HCT116 (cell line): ENCODE results near the gene LHFPL6. TPM values are rescaled to one million over a fixed set of nuclear protein-coding genes. Genes with fewer than 3 reads are reported as not detected.

Source experiments
- ATAC-seq: fragments of 200-7000 bp; cut with Tn5 transposase; 2 replicates; pipeline ENCODE4 v1.9.1; 2020; ENCODE audit warnings: mild to moderate bottlenecking, moderate library complexity
- BruUV-seq: library from RNA; stranded (reverse); fragments of 400-500 nt; replicated peaks from 2 replicates; lab custom pipeline; 2021; lab: Mats Ljungman, UMichigan
- CTCF ChIA-PET: fragments of 300-600 bp; sonication (Branson Sonifier 250); formaldehyde crosslinking; loops from one replicate; lab custom pipeline; 2021; ENCODE audit warnings: antibody characterized with exemption; lab: Charles Lee
- POLR2A ChIA-PET: fragments of 300-600, 350-600 bp; sonication (Branson Sonifier 250); formaldehyde crosslinking; loops from one replicate; lab custom pipeline; 2021; ENCODE audit warnings: antibody characterized with exemption; lab: Charles Lee
- RAD21 ChIA-PET, 2 experiments: fragments of 300-600 bp; sonication (Branson Sonifier 250); formaldehyde crosslinking; loops; one replicate each; lab custom pipeline; 2023; ENCODE audit warnings: low total read pairs in 2 of 2; ENCODE audit not compliant: uncharacterized antibody in 2 of 2, unreplicated experiment in 2 of 2, low non-redundant PET in 1 of 2; lab: Charles Lee
- DNase-seq: peaks from one replicate; pipeline ENCODE4 v3.0.0-alpha.2; 2010; ENCODE audit warnings: low read depth, low spot score
- H2AFZ ChIP-seq: fragments of 200-600 bp; shearing (Covaris generic), sonication (generic); 2 replicates; pipeline ENCODE4 v1.6.1; 2017; ENCODE audit warnings: low read depth, mixed run types, mixed read lengths, antibody characterized with exemption, low read length; ENCODE audit not compliant: poor library complexity, severe bottlenecking
- H3K27ac ChIP-seq: 2 replicates; pipeline ENCODE4 v1.5.1; 2012; ENCODE audit warnings: low read depth, low read length
- H3K27me3 ChIP-seq: fragments of 200-600 bp; sonication (generic); 2 replicates; pipeline ENCODE4 v1.6.1; 2016; ENCODE audit warnings: mixed run types, low read length, mixed read lengths; ENCODE audit not compliant: insufficient read depth
- H3K36me3 ChIP-seq, 2 experiments: fragments of 200-500 bp in 1 of 2; fragments of 200-600 bp in 1 of 2; sonication (Bioruptor generic) in 1 of 2; sonication (generic) in 1 of 2; 2 replicates each; pipeline versions ENCODE4 v1.5.1 to v1.6.1; 2014 to 2016; ENCODE audit warnings: low read length in 2 of 2, inconsistent platforms in 1 of 2, mixed read lengths in 1 of 2, mixed run types in 1 of 2; ENCODE audit not compliant: insufficient read depth in 2 of 2, control insufficient read depth in 1 of 2
- H3K4me1 ChIP-seq, 2 experiments: fragments of 200-600 bp in 1 of 2; sonication (generic) in 1 of 2; 2 replicates each; pipeline versions ENCODE4 v1.5.1 to v1.6.1; 2012 to 2017; ENCODE audit warnings: low read length in 2 of 2, inconsistent platforms in 1 of 2, mild to moderate bottlenecking in 1 of 2, mixed read lengths in 1 of 2, mixed run types in 1 of 2, moderate library complexity in 1 of 2; ENCODE audit not compliant: insufficient read depth in 2 of 2, control insufficient read depth in 1 of 2
- H3K4me2 ChIP-seq: fragments of 200-600 bp; sonication (generic); 2 replicates; pipeline ENCODE4 v1.6.1; 2017; ENCODE audit warnings: mixed run types, low read length, mixed read lengths
- H3K4me3 ChIP-seq, 2 experiments: fragments of 200-600 bp in 1 of 2; sonication (generic) in 1 of 2; replicated peaks in 1 of 2; 2 replicates each; pipeline ENCODE4 v1.5.1; 2011 to 2016; ENCODE audit warnings: low read length in 2 of 2, control low read depth in 1 of 2, low read depth in 1 of 2, mild to moderate bottlenecking in 1 of 2, mixed read lengths in 1 of 2, mixed run types in 1 of 2
- H3K79me2 ChIP-seq: fragments of 200-600 bp; sonication (generic); 2 replicates; pipeline ENCODE4 v1.6.1; 2017; ENCODE audit warnings: mild to moderate bottlenecking, mixed run types, low read length, moderate library complexity, mixed read lengths; ENCODE audit not compliant: insufficient read depth
- H3K9ac ChIP-seq: fragments of 200-600 bp; sonication (generic); 2 replicates; pipeline ENCODE4 v1.6.1; 2016; ENCODE audit warnings: low read length, mixed read lengths
- H3K9me2 ChIP-seq: fragments of 200-600 bp; sonication (generic), shearing (Covaris generic); 2 replicates; pipeline ENCODE4 v1.6.1; 2017; ENCODE audit warnings: mixed run types, mild to moderate bottlenecking, moderate library complexity; ENCODE audit not compliant: insufficient read depth
- H3K9me3 ChIP-seq, 2 experiments: fragments of 200-500 bp in 1 of 2; fragments of 200-600 bp in 1 of 2; sonication (Bioruptor generic) in 1 of 2; sonication (generic) in 1 of 2; 2 replicates each; pipeline ENCODE4 v1.6.1; 2014 to 2017; ENCODE audit warnings: low read length in 2 of 2, mixed read lengths in 2 of 2, inconsistent platforms in 1 of 2, low read depth in 1 of 2, mild to moderate bottlenecking in 1 of 2, mixed run types in 1 of 2, moderate library complexity in 1 of 2; ENCODE audit not compliant: control insufficient read depth in 1 of 2, insufficient read depth in 1 of 2
- H4K20me1 ChIP-seq: fragments of 200-600 bp; sonication (generic), shearing (Covaris generic); 2 replicates; pipeline ENCODE4 v1.6.1; 2017; ENCODE audit warnings: mixed run types, mild to moderate bottlenecking, moderate library complexity; ENCODE audit not compliant: insufficient read depth
- ATF3 ChIP-seq: IDR thresholded peaks from 2 replicates; pipeline ENCODE4 v1.6.1; 2012
- CEBPB ChIP-seq: IDR thresholded peaks from 2 replicates; pipeline ENCODE4 v1.6.1; 2012; ENCODE audit warnings: low read depth
- CTCF ChIP-seq, 3 experiments: fragments of 200-600 bp in 1 of 3; sonication (generic) in 1 of 3; IDR thresholded peaks in 2 of 3; conservative IDR thresholded peaks in 1 of 3; 2 replicates each; pipeline ENCODE4 v1.5.1; 2012 to 2017; ENCODE audit warnings: low read depth in 2 of 3, low read length in 2 of 3, antibody characterized with exemption in 1 of 3, borderline replicate concordance in 1 of 3, control low read depth in 1 of 3, mild to moderate bottlenecking in 1 of 3, mixed read lengths in 1 of 3, mixed run types in 1 of 3, moderate library complexity in 1 of 3; ENCODE audit not compliant: insufficient read depth in 1 of 3
- ELF1 ChIP-seq: IDR thresholded peaks from 2 replicates; pipeline ENCODE4 v1.6.1; 2012; ENCODE audit warnings: low read depth, borderline replicate concordance
- EZH2 ChIP-seq: fragments of 200-600 bp; sonication (generic); IDR thresholded peaks from 2 replicates; pipeline ENCODE4 v1.6.1; 2017; ENCODE audit warnings: antibody characterized with exemption, mixed run types
- EZH2phosphoT487 ChIP-seq: fragments of 200-600 bp; IDR thresholded peaks from 2 replicates; pipeline ENCODE4 v1.6.1; 2018; ENCODE audit warnings: antibody characterized with exemption, borderline replicate concordance
- FOSL1 ChIP-seq: IDR thresholded peaks from 2 replicates; pipeline ENCODE4 v1.6.1; 2012; ENCODE audit warnings: low read depth
- MAX ChIP-seq: IDR thresholded peaks from 2 replicates; pipeline ENCODE4 v1.6.1; 2012
- POLR2A ChIP-seq: IDR thresholded peaks from 2 replicates; pipeline ENCODE4 v1.7.0; 2011; ENCODE audit warnings: borderline replicate concordance; ENCODE audit not compliant: insufficient read depth, insufficient read length; ENCODE audit errors: extremely low read depth
- POLR2AphosphoS5 ChIP-seq: IDR thresholded peaks from 2 replicates; pipeline ENCODE4 v1.6.1; 2011; ENCODE audit warnings: mild to moderate bottlenecking, low read depth, low read length, moderate library complexity
- RAD21 ChIP-seq: IDR thresholded peaks from 2 replicates; pipeline ENCODE4 v1.6.1; 2012; ENCODE audit warnings: low read depth, mild to moderate bottlenecking
- REST ChIP-seq: IDR thresholded peaks from 2 replicates; pipeline ENCODE4 v1.6.1; 2012; ENCODE audit warnings: low read depth
- SIN3A ChIP-seq: IDR thresholded peaks from 2 replicates; pipeline ENCODE4 v1.6.1; 2012; ENCODE audit warnings: low read depth
- SP1 ChIP-seq: IDR thresholded peaks from 2 replicates; pipeline ENCODE4 v1.6.1; 2012; ENCODE audit warnings: low read depth
- SRF ChIP-seq: IDR thresholded peaks from 2 replicates; pipeline ENCODE4 v1.6.1; 2012; ENCODE audit warnings: low read depth
- TCF7L2 ChIP-seq: IDR thresholded peaks from 2 replicates; pipeline ENCODE4 v1.7.0; 2011; ENCODE audit warnings: borderline replicate concordance, inconsistent platforms; ENCODE audit not compliant: insufficient read depth, insufficient read length; ENCODE audit errors: extremely low read depth
- YY1 ChIP-seq: IDR thresholded peaks from 2 replicates; pipeline ENCODE4 v1.6.1; 2011; ENCODE audit warnings: low read length, low read depth, moderate library complexity, mild to moderate bottlenecking; ENCODE audit not compliant: insufficient replicate concordance; ENCODE audit errors: extremely low read depth
- ZFX ChIP-seq: fragments of 450-650 bp; IDR thresholded peaks from 2 replicates; pipeline ENCODE4 v1.6.1; 2017
- intact Hi-C: fragments of 100-400 bp; cut with micrococcal nuclease; formaldehyde crosslinking; loops from 2 replicates; pipeline ENCODE4 v1.10.0; 2022
- total RNA-seq: library from RNA; stranded (reverse); gene quantifications from one replicate; pipeline ENCODE4 v1.2.1, GENCODE V29; 2021; ENCODE audit not compliant: unreplicated experiment

The LHFPL6 gene
- total RNA-seq, 1 experiment from 2014 or later = 0.22 TPM

GRCh38 chr13:39533651-39534150 is 69.3 kb downstream of the LHFPL6 start:
- DNase-seq (no peak), ATAC-seq (no peak)
- H3K27me3 ChIP-seq = no peaks in the 10 kb centered on the region
- H2AFZ ChIP-seq = no peak overlapping the region
- H3K79me2 ChIP-seq = no peaks in the 10 kb centered on the region
- no TSS peak for BruUV-seq
- H3K4me1 ChIP-seq = no peaks in the 10 kb centered on the region
- no peaks in the 10 kb centered on the region for H4K20me1 ChIP-seq
- intact Hi-C loops = no loop called here
- ChIA-PET POLR2A (no interaction called here), CTCF (no interaction called here), RAD21 (no interaction called here)
- no peaks in the 10 kb centered on the region for H3K9me3 ChIP-seq
- no peak overlapping the region for H3K4me3 ChIP-seq
- no peak for TF ChIP-seq RAD21
- no peak for TF ChIP-seq CEBPB
- TF ChIP-seq FOSL1 = no peak
- TF ChIP-seq MAX = no peak
- TF ChIP-seq SIN3A = no peak
- no peak for TF ChIP-seq EZH2
- TF ChIP-seq CTCF (IDR thresholded peaks at IDR 0.05 in 2 of 3, conservative IDR thresholded peaks at IDR 0.05 in 1 of 3; ENCODE audit: borderline replicate concordance in 1 of 3, insufficient read depth in 1 of 3, low read depth in 2 of 3, low read length in 2 of 3) = no peak
- no peak for TF ChIP-seq POLR2AphosphoS5
- TF ChIP-seq POLR2A = no peak
- no peak for TF ChIP-seq YY1
- no peak for TF ChIP-seq ZFX
- TF ChIP-seq ATF3 = no peak
- no peak for TF ChIP-seq SRF
- no peak for TF ChIP-seq EZH2phosphoT487
- TF ChIP-seq SP1 = no peak
- TF ChIP-seq ELF1 = no peak
- no peak for TF ChIP-seq TCF7L2
- no peak for TF ChIP-seq REST
- no peak overlapping the region for H3K9ac ChIP-seq
- no peaks in the 10 kb centered on the region for H3K9me2 ChIP-seq
- no peak overlapping the region for H3K27ac ChIP-seq
- no peak overlapping the region for H3K4me2 ChIP-seq
- no peaks in the 10 kb centered on the region for H3K36me3 ChIP-seq
